GM12874 (cell line): Measurements from ENCODE around the gene LYAR.

Experiments
- TF ChIP-seq, protein P1 (sequence below): IDR thresholded peaks from 2 replicates; pipeline ENCODE4 v1.5.1; 2011; ENCODE audit warnings: low read depth, mild to moderate bottlenecking, control low read depth, low read length, moderate library complexity; ENCODE audit not compliant: insufficient read depth

LYAR gene

DNA sequence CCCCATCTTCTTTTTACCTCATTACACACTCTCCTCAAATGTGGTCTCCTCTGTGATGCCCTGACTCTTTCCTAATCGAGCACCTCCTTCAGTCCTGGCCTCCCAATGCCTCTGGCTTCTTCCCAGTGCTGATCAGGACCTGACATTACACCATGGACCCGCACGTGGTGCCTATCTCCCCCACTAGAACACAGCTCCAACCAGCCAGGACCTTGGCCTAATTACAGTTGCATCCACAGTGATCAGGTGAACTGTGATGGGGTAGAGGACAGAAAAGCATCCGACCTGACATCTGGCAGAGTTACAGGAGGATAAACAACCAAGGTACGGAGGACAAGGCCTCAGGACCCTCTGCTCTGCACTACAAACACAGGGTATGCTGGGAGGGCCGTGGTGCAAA, 12.4 kb downstream of the LYAR start:
- TF ChIP-seq, protein P1, sequence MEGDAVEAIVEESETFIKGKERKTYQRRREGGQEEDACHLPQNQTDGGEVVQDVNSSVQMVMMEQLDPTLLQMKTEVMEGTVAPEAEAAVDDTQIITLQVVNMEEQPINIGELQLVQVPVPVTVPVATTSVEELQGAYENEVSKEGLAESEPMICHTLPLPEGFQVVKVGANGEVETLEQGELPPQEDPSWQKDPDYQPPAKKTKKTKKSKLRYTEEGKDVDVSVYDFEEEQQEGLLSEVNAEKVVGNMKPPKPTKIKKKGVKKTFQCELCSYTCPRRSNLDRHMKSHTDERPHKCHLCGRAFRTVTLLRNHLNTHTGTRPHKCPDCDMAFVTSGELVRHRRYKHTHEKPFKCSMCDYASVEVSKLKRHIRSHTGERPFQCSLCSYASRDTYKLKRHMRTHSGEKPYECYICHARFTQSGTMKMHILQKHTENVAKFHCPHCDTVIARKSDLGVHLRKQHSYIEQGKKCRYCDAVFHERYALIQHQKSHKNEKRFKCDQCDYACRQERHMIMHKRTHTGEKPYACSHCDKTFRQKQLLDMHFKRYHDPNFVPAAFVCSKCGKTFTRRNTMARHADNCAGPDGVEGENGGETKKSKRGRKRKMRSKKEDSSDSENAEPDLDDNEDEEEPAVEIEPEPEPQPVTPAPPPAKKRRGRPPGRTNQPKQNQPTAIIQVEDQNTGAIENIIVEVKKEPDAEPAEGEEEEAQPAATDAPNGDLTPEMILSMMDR, result no peak

DNA sequence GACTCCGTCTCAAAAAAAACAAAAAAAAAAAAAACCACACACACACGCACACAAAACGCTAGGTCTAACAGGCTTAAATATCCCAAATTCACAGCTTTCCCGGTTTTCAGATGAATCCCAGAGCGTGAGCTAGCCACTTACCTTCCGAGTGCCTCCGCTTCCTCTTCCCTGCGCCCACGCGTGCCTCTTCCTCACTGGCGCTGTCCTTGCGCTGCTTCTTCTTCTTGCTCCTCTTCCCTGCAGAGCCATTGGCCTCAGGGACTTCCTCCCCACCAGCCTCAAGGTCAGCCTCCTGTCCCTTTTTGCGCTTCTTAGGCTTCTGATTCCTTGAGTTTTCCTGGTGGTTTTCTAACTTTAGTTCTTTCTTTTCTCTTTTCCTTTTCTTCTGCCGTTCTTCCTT, 15.7 kb downstream of the LYAR start:
- TF ChIP-seq, protein P1, result no peak

DNA sequence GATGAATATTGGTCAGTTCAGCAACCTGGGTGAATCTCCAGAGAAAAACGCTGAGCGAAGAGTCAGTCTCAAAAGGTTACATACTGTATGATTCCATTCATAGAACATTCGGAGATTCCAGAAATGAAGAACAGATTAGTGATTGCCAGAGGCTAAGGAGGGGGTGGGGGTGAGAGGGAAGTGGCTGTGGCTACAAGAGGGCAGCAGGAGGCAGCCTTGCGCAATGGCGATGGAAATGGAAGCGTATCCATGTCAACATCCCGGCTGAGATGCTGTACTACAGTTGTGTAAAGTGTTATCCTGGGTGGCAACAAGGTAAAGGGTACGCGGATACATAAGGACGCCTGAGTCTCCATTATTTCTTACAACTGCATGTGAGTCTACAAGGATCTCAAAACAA, 18.0 kb downstream of the LYAR start:
- TF ChIP-seq, protein P1, result no peak

DNA sequence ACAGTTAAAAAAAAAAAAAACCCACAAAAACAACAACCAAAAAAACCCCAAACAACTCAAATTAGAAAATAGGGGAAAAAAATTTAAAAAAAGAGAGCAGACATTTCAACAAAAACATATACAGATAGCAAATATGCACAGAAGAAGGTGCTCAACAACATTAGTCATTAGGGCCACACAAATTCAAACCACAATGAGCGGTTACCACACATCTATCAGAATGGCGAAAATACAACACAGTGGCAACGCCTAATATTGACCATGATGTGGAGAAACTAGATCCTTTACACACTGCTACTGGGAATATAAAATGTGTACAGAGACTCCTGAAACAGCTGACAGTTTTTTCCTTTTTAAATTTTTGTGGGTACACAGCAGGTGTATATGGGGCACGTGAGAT, 19.4 kb downstream of the LYAR start:
- TF ChIP-seq, protein P1, result no peak

DNA sequence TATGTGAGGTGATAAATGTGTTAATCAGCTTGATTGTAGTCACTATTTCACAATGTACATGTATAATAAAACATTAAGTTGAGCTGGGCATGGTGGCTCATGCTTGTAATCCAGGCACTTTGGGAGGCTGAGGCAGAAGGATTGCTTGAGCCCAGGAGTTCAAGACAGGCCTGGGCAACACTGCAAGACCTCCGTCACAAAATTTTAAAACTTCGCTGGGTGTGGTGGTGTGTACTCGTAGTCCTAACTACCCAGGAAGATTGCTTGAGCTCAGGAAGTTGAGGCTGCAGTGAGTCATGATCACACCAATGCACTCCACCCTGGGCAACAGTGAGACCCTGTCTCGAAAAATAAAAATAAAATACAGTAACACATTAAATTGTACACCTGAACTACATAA, 20.1 kb downstream of the LYAR start:
- TF ChIP-seq, protein P1, result no peak

DNA sequence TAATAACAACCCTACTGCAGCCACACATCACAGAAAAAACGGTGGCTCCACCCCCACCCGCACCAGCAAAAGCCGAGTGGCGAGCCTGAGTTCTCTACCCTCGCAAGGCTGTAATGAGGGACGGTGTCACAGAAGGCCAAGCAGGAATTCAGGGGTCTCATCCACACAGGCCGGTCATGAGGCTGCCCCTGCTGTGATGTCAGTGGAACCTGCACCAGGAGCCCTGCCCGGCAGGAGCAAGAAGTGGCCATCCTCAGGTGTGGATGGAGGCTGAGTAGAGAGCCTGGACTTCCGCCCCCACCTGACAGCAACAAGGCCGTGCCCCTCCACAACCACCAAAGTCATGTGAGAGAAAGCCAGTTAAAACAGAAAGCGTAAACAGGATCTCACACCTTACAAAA, 20.6 kb downstream of the LYAR start:
- TF ChIP-seq, protein P1, result no peak

DNA sequence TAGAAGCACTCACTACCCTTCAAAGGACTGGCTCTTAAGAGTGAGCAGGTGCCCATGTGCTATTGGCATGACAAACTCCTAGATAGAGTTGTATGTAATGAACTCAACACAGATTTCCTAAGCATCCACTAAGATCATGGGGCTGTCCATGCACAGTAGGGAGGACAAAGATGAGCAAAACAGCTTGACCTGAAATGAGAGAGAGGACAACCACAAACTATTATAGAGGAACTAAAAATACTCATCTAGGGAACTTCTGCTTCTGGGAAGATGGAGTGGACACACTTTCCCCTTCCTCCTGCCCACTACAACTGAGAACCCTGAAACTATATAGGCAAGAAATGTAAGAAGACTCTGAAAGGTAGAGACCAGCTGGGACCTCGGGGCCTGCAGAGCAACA, 21.2 kb downstream of the LYAR start:
- TF ChIP-seq, protein P1, result no peak

DNA sequence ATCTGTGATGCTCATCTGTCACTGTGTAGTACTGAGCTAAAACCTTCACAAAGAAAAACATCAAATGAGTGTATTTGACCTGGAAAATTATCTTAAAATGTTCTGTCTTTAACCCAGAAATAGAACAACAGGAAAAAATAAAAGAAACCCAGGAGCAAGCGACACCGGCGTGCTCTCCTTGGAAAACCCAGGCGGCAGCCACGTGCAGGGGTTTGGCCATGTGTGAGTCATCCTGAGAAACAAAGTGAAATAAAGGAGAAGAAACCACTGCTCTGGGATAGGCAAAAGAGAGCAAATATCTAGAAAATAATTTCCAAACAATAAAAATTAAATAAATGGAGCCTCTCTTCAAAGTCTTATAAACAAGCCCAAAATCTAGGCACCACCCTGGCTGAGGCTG, 22.0 kb downstream of the LYAR start:
- TF ChIP-seq, protein P1, result no peak
